GM13976 (cell line): ENCODE measurements around the gene SLC35F3.

Source experiments
- DNase-seq: peaks from one replicate; pipeline ENCODE4 v3.0.0; 2012; ENCODE audit warnings: low spot score
- in situ Hi-C: fragments of 300-500 bp; cut with MboI; formaldehyde crosslinking; loops from one replicate; pipeline ENCODE4 v1.12.0; 2022; ENCODE audit warnings: low sequenced_read_pairs, mixed read lengths, inconsistent platforms; ENCODE audit not compliant: unreplicated experiment
- TF ChIP-seq, protein P1 (sequence below): IDR thresholded peaks from 2 replicates; pipeline ENCODE4 v1.5.1; 2012; ENCODE audit warnings: borderline replicate concordance, mild to moderate bottlenecking; ENCODE audit not compliant: insufficient read depth; ENCODE audit errors: extremely low read depth, missing control alignments, control extremely low read depth

Gene SLC35F3

GRCh38 chr1:234357831-234358230, 453.4 kb downstream of the SLC35F3 start:
- in situ Hi-C loops = no loop called here
- no peak for DNase-seq
- TF ChIP-seq, protein P1, sequence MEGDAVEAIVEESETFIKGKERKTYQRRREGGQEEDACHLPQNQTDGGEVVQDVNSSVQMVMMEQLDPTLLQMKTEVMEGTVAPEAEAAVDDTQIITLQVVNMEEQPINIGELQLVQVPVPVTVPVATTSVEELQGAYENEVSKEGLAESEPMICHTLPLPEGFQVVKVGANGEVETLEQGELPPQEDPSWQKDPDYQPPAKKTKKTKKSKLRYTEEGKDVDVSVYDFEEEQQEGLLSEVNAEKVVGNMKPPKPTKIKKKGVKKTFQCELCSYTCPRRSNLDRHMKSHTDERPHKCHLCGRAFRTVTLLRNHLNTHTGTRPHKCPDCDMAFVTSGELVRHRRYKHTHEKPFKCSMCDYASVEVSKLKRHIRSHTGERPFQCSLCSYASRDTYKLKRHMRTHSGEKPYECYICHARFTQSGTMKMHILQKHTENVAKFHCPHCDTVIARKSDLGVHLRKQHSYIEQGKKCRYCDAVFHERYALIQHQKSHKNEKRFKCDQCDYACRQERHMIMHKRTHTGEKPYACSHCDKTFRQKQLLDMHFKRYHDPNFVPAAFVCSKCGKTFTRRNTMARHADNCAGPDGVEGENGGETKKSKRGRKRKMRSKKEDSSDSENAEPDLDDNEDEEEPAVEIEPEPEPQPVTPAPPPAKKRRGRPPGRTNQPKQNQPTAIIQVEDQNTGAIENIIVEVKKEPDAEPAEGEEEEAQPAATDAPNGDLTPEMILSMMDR = no peak

GRCh38 chr1:234361102-234361603, 456.7 kb downstream of the SLC35F3 start:
- TF ChIP-seq, protein P1 = no peak
- no peak for DNase-seq
- in situ Hi-C loops = no loop called here

DNA sequence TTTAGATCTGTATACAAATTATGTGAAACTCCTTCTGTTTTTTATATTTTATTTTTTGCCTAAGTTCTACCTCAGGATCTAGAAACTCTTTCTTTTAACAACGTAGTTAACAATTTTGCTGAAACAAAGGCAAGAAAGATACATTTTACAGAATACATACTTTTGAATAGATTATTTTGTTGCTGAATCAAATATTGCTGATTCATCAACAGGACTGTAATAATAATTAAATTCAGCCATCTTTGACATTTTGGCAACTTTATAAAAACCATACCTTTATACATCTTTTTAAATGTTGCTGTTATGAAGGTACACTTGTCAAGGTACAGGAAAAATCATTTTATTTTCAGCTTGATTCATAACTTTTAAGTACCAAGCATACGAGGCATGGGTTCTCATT, 458.1 kb downstream of the SLC35F3 start:
- in situ Hi-C loops = no loop called here
- TF ChIP-seq, protein P1 = no peak
- no peak for DNase-seq

DNA sequence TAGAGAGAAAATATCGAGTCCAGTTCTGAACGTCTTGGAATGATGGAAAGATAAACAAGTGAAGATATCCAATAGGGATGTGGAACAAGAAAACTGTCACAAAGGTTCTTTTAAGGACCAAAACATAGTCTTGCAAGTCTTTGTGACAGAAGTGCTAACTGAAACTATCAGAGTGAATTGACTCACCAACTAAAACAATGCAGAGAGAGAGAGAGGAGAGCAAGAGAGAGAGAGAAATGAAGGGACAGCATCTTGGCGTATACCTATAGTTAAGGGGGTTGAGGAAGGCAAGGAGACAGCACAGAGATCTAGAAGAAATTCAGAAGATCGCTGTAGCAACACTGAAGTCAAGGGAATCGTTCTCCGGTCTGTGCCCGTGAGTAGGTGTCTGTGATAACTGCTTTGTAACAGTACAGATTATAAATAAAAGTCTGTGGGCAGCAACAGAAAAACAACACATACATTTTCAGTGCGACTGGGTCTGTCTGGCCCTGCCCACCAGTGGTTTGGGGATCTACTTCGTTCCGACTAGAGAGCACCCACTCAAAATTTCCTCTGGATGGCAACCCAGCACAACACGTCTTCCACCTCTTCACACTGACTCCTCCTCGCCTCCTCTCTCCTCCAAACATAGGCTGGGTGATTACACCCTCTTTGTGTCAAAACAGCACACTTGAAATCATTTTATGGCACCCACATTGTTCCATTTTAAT, 464.0 kb downstream of the SLC35F3 start:
- no peak for DNase-seq
- in situ Hi-C loops = no loop called here
- TF ChIP-seq, protein P1 = no peak

- TF ChIP-seq, protein P1 = no peak
- no peak for DNase-seq
- in situ Hi-C loops = no loop called here
Measured at GRCh38 chr1:234369033-234369430, 464.6 kb downstream of the SLC35F3 start.

GRCh38 chr1:234369784-234370183, 465.3 kb downstream of the SLC35F3 start:
- TF ChIP-seq, protein P1 = no peak
- in situ Hi-C loops = no loop called here
- DNase-seq = no peak
